Measurements from ENCODE around the gene UNC5B.
"Not testable (repeated sequence)": the region's sequence is repeated elsewhere in the genome, so short reads cannot be mapped to it uniquely, and the experiment has no call there.

The UNC5B gene

DNA sequence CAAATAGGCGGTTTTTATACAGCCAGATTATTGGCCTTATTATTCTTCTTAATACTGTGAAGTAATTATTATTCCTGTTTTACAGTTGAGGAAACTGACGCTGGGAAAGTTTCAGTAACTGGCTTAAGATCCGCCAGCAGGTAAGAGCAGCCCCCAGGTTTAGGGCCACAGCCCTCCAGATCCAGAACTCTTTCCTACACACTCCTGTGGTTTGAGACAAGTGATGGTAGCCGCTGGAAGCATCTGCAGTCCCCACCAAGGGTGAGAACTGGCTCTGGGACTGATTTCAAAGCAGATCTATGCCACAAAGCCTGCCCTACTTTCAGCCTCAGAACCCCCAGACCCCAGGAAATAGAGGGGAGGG is 3.0 kb upstream of the UNC5B start:
- DNase-seq (ENCODE audit: low read depth in 1 of 2, low spot score in 1 of 2): no peak

DNA sequence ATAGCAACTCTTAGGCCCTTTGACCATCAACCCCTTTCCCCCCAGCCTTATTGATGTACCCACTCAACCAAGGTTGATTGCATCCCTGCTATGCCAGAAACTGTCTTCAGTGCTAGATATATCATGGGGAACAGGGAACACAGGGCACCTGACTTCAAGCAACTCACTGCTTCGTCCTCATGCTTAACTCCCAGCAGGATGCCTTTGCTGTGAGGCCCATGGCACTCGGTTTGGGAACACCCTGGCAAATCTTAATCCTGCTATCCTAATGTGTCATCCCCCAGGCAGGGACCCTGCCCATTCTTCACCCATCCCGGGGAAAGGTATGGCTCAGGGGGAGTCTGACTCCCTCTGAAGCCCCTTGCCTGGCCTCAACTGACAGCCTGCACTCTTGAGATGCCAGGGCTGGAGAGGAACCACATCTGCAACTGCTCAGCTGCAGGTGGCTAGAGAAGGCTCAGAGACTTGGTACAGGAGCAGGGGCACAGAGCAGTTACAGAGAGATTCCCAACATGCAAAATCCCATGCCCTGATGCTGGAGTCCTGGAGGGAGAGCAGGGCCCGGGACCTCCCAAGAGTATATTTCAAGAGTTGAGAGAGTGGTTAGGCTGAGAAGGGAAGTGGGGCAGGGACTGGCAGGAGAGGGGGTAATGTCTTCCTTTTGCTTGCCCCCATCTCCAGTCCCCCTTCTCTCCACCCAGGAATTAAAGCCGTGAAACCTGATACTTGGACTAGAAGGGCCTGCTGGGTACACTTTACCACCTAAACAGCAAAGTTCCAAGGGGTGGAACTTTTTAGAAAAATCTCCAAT is 2.4 kb upstream of the UNC5B start:
- no peak for DNase-seq (ENCODE audit: low read depth in 1 of 2, low spot score in 1 of 2)

DNA sequence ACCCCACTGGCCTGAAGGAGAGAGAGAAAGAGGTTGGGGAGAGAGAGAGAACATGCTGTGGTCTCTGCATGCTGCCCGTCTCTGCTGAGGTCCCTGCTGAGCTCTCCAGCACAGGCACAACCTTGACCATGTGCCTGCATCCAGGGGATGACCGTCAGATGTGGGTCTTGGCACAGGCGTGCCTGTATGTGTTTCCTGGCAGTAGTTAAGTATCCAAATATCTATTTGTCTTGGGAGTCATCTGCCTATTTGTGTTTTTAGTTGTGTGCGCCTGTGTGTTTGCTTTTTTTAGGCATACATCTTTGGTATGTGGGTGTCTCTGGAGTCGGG is 1.9 kb upstream of the UNC5B start:
- no peak for DNase-seq (ENCODE audit: low read depth in 1 of 2, low spot score in 1 of 2)

DNA sequence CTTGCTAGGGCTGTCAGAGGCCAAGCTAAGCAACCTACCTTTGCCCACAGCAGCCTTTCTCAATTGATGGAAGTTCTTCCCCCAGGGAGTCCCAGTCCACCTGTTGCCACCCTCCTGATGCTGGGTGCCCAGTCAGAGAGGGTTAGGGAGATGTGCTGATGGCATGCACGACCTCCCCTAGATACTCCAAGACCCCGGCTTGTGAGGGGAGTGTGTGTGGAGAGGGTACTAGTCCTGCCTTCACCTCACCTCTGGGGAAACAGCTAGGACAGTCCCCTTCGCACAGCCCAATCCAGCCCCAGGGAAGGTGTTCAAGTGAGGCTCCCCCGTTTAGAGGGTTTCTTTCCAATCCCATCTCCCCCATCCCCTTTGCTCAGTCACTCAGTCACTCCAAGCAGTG is 1.3 kb upstream of the UNC5B start:
- DNase-seq (ENCODE audit: low read depth in 1 of 2, low spot score in 1 of 2): no peak

DNA sequence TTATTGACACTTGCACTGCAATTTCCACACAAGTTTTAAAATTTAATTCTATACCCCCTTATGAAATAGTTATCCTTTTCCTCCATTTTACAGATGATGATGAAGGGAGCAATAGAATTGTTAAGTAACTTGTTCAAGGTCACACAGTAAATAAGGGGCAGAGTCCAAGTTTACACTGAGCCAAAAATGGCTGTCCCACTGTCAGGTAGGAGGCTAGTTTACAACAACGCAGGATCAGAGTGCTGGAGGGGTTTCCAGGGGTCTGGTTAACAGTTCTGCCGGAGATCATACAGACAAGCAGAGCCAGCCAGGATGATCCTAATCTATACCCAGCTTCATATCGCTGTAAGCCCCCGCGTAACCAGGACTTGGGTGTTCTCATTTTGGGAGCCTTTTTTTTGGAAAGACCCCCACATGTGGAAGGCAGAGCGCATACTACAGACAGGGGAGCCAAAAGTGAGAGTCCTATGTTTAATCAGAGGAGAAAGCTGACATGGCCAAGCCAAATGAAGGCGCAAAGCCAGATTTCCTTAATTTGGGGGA is 524 bp upstream of the UNC5B start:
- no peak for DNase-seq (ENCODE audit: low read depth in 1 of 2, low spot score in 1 of 2)

DNA sequence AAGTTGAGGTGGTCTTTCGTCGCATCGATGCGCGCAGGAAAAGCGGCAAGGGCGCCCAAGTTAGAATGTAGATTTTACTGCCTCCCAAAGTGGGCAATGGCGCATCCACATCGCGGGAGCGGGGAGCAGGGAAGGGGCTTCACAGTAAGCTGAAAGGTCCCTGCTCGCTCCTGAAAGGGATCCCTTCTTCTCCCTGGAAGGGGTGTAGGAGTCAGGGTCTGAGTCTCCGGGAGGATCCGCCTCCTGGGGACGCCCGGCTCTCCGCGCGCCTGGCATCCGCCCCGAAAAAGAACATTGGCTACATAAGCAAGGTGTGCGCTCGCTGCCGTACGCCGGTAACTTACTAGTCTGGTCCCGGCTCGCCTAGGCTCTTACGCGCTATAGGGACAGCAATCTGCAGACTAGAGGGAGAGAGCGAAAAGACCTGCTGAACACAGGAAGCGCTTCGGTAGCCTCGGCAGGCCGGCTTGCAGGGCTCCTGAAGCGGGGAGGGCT is 804 bp downstream of the UNC5B start:
- DNase-seq (ENCODE audit: low read depth in 1 of 2, low spot score in 1 of 2): no peak

DNA sequence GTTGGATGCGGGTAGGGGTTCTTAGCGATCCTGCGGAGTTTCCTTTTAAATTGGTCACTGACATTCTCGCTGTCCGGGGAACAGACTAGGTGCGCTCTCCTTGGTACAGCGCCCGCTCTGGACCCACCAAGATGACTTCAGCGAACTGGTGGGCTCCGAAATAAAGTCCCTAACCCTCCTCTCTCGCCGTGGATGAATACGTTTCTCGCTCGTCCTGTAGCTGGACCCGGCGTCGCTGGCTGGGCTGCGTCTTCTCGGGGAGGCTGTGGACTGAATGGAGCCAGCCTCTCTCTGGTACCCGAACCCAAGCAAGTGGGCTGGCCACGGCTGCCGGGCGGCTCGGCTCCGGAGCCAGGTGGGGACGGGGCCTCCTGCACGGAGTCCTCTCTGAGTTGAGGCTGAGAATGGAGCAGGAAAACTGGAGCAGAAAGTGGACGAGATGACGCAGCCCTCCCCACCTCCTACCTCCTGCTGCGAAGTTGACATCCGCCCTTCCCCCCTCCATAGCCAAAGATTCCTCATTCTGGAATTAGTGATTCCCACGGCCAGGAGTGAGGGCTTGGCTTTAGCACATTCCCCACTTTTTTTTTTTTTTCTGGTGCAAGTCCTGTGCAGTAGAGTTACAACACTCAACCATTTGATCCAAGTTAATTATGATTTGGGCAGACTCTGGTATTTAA is 1.5 kb downstream of the UNC5B start:
- DNase-seq (ENCODE audit: low read depth in 1 of 2, low spot score in 1 of 2): no peak

DNA sequence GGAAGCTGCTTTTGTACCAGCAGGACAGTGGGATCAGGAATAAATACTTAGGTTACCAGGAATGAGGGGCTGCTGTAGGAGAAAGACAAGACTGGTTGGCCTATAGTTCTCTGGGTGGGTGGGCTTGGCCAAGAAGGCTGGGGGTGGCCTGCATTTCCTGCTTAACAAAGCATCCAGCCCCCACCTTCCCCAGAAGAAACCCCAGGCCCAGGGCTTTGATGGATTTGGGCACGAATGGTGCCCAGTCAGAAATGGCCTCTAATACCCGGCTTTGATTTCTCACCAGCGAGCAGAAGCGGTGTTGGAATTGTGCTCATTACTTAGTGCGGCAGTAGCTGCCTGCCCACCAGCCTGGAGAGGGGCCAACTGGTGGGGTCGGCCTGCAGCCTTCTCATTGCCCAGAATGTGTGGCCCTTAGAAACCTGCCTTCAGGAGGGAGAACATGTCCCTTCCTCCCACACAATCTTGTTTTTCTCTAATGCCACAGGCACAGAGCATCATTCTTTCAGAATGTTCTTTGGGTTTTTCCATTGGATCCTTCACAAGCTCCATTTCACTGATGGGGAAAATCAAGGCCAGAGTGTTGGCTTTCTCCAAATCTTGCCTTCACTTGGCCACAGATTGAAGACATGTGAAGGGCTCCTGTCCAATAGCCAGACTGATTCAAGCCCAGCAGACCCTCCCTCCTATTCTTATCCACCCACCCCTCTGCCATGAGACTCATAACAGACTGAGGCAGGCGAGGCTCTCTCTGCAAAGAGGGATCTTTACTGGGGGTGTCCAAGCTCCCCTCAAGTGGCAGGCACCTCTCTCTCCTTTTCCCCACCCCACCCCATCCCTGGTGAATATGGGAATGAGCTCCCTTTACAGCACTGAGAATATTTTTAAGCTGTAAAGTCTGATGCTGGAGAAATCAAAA is 2.5 kb downstream of the UNC5B start:
- no peak for DNase-seq (ENCODE audit: low read depth in 1 of 2, low spot score in 1 of 2)

DNA sequence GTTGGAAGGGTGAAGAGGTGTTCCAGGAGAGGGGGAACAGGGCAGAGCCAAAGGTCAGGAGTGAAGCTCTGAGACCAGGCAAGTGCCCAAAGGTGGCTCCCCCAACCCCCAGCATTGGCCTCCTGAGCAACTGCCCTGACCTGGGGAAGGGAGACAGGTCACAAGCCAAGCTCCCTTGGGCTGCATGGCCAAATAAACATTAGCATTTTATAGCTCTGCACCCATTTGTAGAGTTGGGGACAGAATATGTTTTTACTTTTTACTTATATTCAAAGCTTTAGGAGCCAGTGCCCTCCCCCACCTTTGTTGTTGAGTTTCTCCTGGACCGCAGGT is 4.0 kb downstream of the UNC5B start:
- DNase-seq (ENCODE audit: low read depth in 1 of 2, low spot score in 1 of 2): no peak

DNA sequence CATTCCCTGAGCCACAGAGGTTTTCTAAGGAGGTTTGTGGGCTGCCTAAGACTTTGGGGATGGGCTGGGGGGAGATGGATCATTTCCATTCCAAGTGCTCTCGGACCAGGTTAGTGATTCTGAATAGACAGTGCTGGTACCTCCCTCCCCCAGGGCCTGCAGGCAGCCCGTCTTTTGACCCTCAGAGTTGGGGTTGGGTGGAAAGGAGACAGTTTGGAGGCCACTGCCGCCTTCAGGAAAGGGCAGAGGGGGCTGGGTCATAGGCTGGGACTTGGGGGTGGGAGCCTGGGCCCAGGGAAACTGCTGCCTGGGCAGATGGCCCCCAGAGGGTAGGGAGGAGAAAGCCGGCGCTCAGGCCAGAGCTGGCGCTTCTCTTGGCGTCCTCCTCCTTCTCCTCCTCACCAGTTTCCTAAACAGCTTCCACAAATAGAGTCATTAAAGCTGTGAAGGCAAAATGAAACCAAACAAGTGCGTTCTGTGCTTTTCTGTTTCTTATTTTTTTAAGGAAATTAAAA is 4.4 kb downstream of the UNC5B start:
- DNase-seq (ENCODE audit: low read depth in 1 of 2, low spot score in 1 of 2): no peak

DNA sequence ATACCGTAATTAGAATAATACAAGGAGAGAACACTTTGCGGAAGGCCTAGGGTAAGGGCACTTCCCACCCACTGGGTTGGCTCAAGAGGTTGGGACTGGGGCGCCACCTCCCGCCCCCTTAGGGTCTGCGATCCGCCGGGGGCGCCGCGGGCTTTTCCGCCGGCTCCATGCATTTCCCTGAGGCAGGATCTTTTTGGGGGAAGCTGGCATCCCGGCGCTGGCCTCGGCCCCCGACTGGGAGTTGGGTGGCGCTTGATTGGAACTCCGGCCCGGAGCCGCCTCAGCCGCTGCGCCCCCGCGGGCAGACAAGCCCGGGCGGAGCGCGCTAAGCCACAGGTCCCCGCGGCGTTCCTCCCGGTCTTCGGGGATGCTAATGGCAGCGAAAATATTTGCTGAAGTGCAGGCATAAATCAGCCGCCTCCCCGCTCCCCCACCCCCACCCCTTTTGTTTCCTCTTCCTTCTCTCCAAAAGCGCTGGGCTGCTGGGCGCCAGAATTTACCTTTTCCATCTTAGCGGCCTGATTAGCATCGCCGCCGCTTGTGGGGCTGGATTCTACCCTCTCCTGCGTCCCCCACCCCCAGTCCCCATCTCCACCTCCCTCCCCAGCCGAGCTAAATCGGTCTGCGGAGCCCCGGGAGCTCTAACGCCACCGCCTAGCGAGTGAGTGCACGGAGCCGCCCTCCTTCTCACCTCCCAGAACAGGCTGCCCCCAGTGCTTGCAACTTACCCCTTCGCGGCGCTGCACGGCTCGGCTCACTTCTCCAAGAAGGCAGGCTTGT is 5.1 kb downstream of the UNC5B start:
- no peak for DNase-seq (ENCODE audit: low read depth in 1 of 2, low spot score in 1 of 2)

DNA sequence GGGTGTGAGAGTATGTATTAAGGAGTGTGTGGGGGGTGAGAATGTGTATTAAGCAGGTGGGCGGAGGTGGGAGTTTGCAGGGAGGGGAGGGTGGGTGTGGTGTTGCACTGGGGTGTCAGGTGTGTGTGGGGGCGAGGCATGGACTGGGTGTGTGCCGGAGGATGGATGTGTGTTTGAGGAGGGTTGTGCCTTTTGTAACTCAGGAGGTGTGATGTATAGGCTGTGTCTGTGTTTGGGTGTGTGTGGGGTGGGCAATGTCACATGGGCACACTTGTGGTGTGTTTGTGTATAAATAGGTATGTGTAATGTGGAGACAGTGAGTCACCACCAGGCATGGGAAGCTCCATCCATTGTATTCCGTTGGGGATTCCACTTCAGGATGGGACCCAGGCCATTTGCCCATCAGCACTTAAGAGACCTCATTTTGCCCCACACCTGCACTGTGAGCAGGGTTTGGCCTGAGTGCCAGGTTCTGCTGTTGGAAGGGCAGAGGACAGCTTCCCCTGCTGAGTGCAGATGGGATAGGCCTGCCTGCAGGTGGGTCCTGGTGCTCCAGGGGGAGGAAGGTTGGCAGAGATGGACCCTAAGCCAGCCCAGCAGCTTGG is 5.8 kb downstream of the UNC5B start:
- no peak for DNase-seq (ENCODE audit: low read depth in 1 of 2, low spot score in 1 of 2)

DNA sequence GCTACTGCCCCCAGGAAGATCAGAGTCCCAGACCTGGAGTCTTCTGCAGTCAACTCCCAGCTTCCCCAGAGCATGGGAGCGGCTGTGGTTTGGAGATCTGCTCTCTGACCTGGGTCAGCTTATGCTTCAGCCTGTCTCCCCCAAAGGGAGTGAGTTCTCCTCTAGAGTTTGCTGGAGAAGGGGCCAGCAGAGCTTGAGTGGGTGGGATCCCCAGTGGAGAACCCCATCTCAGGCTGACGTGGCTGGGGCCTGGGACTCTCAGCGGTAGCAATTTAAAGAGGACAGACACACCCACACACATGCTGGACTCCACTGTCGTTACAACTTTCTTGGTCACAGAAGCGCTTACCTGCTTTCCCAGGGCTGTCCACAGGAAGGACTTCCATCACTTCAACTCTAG is 6.3 kb downstream of the UNC5B start:
- DNase-seq (ENCODE audit: low read depth in 1 of 2, low spot score in 1 of 2): no peak

DNA sequence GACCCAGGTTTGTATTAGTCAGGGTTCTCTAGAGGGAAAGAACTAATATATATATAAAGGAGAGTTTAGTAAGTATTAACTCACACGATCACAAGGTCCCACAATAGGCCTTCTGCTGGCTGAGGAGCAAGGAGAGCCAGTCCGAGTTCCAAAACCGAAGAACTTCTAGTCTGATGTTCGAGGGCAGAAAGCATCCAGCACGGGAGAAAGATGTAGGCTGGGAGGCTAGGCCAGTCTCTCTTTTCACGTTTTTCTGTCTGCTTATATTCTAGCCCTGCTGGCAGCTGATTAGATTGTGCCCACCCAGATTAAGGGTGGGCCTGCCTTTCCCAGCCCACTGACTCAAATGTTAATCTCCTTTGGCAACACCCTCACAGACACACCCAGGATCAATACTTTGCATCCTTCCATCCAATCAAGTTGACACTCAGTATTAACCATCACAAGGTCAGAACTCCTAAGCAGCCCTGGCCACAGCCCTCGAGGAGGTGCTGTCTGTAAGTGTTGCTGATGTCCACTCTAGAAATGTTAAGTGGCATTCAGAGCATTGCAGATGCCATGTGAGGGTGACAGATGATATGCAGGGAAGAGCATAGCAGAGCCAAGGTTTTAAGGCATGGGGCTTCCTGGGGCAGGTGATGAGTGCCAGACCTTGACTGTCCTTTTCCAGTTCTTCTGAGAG is 7.0 kb downstream of the UNC5B start:
- DNase-seq (ENCODE audit: low read depth in 1 of 2, low spot score in 1 of 2): not testable (repeated sequence)

DNA sequence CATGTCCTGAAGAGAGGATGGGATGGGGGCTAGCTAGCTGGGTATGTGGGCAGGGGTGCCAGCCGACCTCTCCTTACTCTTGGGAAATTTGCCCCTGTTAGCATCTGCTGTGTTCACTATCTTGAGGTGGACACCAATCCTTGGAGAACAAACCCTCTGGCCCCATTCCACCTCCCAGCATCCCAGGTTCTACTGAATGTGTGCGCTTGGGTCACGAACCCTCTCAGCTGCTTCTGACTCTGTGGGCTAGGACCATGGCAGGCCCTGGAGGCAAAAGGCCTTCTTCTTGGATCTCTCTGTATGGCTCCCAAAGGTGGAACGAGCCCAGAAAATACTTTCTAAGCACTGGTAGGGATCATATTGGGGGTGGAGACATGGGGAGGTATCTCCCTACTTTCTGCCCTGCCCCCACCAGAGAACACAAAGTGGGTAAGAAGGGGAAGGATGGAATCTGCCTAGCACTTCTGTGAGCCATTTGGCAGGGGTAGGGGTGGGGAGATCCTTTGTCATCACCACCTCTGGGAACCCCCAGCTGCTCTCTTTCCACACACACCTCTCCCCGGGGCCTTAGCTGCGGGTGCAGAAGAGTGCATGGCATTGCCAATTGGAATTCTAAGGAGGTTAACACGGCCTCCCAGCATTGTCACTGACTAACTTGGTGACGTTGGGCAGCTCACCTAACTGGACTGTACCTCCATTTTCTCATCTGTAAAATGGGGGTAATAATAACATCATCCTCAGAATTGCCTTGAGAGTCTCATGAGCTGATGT is 7.7 kb downstream of the UNC5B start:
- no peak for DNase-seq (ENCODE audit: low read depth in 1 of 2, low spot score in 1 of 2)

DNA sequence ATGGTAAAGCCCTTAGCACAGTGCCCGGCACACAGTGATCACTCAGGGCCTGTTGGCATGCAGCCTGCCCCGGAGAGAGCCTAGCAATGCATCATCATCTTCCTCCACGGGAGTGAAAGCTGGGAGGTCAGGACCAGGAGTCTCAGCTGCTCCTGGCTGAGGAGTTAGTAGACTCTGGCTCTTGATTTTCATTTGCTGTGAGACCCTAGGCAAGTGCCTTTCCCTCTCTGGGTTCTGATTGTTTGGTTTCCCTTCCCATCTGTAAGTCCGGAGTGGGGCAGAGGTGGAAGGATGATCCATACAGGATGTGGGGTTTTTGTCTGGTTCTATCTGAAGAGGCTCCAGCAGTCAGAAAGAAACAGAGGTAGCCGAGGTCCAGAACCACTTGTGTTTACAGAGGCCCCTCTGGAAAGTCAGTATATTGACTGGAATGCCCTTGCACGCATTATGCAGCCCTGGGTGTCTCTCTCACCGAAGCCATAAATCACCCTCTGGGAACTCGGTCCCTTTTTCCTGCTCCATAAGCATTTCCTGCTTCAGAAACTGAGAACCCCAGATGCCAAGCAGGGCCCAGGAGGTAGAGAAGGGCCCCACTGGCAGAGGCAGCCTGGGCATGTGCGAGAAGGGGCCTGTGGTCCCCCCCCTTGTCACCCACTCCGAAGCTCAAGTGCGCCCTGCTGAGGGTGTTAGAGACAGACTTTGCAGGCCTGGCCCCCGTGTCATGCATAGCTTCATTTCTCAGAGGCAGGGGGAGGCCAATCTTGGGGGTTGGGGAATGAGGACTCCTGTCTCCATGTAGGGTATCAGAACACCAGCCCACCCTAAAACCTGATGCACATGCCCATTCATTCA is 8.5 kb downstream of the UNC5B start:
- no peak for DNase-seq (ENCODE audit: low read depth in 1 of 2, low spot score in 1 of 2)

DNA sequence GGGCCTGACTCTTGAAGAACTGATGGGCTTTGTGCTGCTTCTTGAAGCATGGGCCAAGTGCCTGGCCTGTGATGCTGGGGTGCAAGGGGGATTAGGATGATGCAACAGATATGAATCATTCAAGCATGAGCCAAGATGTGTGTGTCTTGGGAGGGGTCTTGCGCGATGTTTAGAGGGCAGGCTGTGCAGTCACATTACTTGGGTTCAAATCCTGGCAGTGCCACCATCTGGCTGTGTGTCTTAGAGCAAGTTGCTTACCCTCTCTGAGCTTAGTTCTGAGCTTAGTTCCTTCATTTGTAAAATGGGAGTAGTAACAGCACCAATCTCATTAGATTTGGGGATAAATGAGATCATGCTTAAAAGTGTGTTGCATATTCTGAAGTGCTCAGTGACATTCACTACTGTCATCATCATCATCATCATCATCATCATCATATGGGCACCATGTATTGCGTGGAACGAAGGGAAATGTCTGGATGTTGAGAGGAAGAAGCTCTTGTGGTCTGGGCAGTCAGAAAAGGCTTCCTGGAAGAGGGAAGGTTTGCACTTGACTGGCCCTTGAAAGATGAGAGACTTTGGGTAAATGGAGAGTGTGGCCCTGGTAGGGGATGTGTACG is 9.3 kb downstream of the UNC5B start:
- DNase-seq (ENCODE audit: low read depth in 1 of 2, low spot score in 1 of 2): no peak

All from activated CD4-positive, alpha-beta T cell treated with anti-CD3 and anti-CD28 coated beads, Interleukin-2, amount 50 U/mL, for 24 hours (primary cell).